T-helper 1 cell treated with Interleukin-12 subunit alpha and Interleukin-12 subunit beta and Interleukin-4 antibody, amounts not matched to agents 30 μg/mL and 1 μg/mL, for 36 hours (primary cell): ENCODE results near the gene ESRP2.

ENCODE experiments used
- H3K27ac Mint-ChIP-seq: one replicate; pipeline ENCODE4 v1.8.0; 2021; ENCODE audit warnings: mild to moderate bottlenecking, mixed read lengths
- H3K27me3 Mint-ChIP-seq: one replicate; pipeline ENCODE4 v1.8.0; 2021; ENCODE audit warnings: low read depth, mixed read lengths
- H3K36me3 Mint-ChIP-seq: one replicate; pipeline ENCODE4 v1.8.0; 2021; ENCODE audit warnings: low read depth, mixed read lengths
- H3K4me1 Mint-ChIP-seq: one replicate; pipeline ENCODE4 v1.8.0; 2021; ENCODE audit warnings: low read depth, mixed read lengths
- H3K4me3 Mint-ChIP-seq: one replicate; pipeline ENCODE4 v1.8.0; 2021; ENCODE audit warnings: mild to moderate bottlenecking, moderate library complexity, mixed read lengths
- H3K9me3 Mint-ChIP-seq: one replicate; pipeline ENCODE4 v1.8.0; 2021; ENCODE audit warnings: mixed read lengths

Gene ESRP2

GRCh38 chr16:68235887-68236136 is at the start of gene ESRP2:
ESRP2 (minus strand) TSS chr16:68236127; CDS start chr16:68236045, 82 bp downstream.
- Mint-ChIP-seq H3K27ac (no peak within 1 kb of the TSS), H3K36me3 (peaks cover 4% of the 10 kb centered on the region), H3K4me1 (peaks cover 26% of the 10 kb centered on the region), H3K27me3 (peaks cover 4% of the 10 kb centered on the region), H3K4me3 (peak within 1 kb of the TSS; percentile 94), H3K9me3 (no peaks in the 10 kb centered on the region)

- H3K27me3 Mint-ChIP-seq = no peaks in the 10 kb centered on the region
- peaks cover 57% of the 10 kb centered on the region for H3K36me3 Mint-ChIP-seq
- H3K27ac Mint-ChIP-seq = peak overlapping the region; percentile 89
- H3K4me1 Mint-ChIP-seq = peaks cover 81% of the 10 kb centered on the region
- peak overlapping the region; percentile 80 for H3K4me3 Mint-ChIP-seq
- no peaks in the 10 kb centered on the region for H3K9me3 Mint-ChIP-seq
These were observed 49.8 kb upstream of the ESRP2 start for GRCh38 chr16:68285683-68286082.

GRCh38 chr16:68284847-68285246 is 48.9 kb upstream of the ESRP2 start:
- Mint-ChIP-seq H3K27me3 (no peaks in the 10 kb centered on the region), H3K9me3 (no peaks in the 10 kb centered on the region), H3K27ac (peak overlapping the region; percentile 89), H3K4me3 (peak overlapping the region; percentile 80), H3K36me3 (peaks cover 54% of the 10 kb centered on the region), H3K4me1 (peaks cover 76% of the 10 kb centered on the region)

GRCh38 chr16:68283801-68284598 is 48.1 kb upstream of the ESRP2 start:
- H3K27ac Mint-ChIP-seq = peak overlapping the region; percentile 89
- H3K9me3 Mint-ChIP-seq = no peaks in the 10 kb centered on the region
- peaks cover 56% of the 10 kb centered on the region for H3K36me3 Mint-ChIP-seq
- no peaks in the 10 kb centered on the region for H3K27me3 Mint-ChIP-seq
- peak overlapping the region; percentile 80 for H3K4me3 Mint-ChIP-seq
- peaks cover 74% of the 10 kb centered on the region for H3K4me1 Mint-ChIP-seq

- Mint-ChIP-seq H3K27ac (peak overlapping the region; percentile 89), H3K27me3 (no peaks in the 10 kb centered on the region), H3K4me3 (peak overlapping the region; percentile 80), H3K36me3 (peaks cover 56% of the 10 kb centered on the region), H3K4me1 (peaks cover 74% of the 10 kb centered on the region), H3K9me3 (no peaks in the 10 kb centered on the region)
These were observed 47.4 kb upstream of the ESRP2 start for GRCh38 chr16:68283346-68283745.

GRCh38 chr16:68282064-68282452 is 46.1 kb upstream of the ESRP2 start:
- H3K4me1 Mint-ChIP-seq = peaks cover 62% of the 10 kb centered on the region
- H3K9me3 Mint-ChIP-seq = no peaks in the 10 kb centered on the region
- peak overlapping the region; percentile 86 for H3K27ac Mint-ChIP-seq
- no peaks in the 10 kb centered on the region for H3K27me3 Mint-ChIP-seq
- peak overlapping the region; percentile 64 for H3K4me3 Mint-ChIP-seq
- H3K36me3 Mint-ChIP-seq = peaks cover 45% of the 10 kb centered on the region

GRCh38 chr16:68281368-68282063 is 45.6 kb upstream of the ESRP2 start:
- H3K36me3 Mint-ChIP-seq = peaks cover 44% of the 10 kb centered on the region
- H3K4me1 Mint-ChIP-seq = peaks cover 61% of the 10 kb centered on the region
- no peaks in the 10 kb centered on the region for H3K27me3 Mint-ChIP-seq
- H3K27ac Mint-ChIP-seq = peak overlapping the region; percentile 86
- H3K9me3 Mint-ChIP-seq = no peaks in the 10 kb centered on the region
- peak overlapping the region; percentile 64 for H3K4me3 Mint-ChIP-seq

- H3K4me1 Mint-ChIP-seq = peaks cover 62% of the 10 kb centered on the region
- peak overlapping the region; percentile 38 for H3K27ac Mint-ChIP-seq
- peak overlapping the region; percentile 61 for H3K4me3 Mint-ChIP-seq
- H3K9me3 Mint-ChIP-seq = no peaks in the 10 kb centered on the region
- peaks cover 48% of the 10 kb centered on the region for H3K36me3 Mint-ChIP-seq
- H3K27me3 Mint-ChIP-seq = no peaks in the 10 kb centered on the region
These were observed 44.0 kb upstream of the ESRP2 start for GRCh38 chr16:68279726-68280558.

GRCh38 chr16:68276223-68276622 is 40.3 kb upstream of the ESRP2 start:
- H3K4me1 Mint-ChIP-seq = peaks cover 57% of the 10 kb centered on the region
- H3K27me3 Mint-ChIP-seq = no peaks in the 10 kb centered on the region
- H3K27ac Mint-ChIP-seq = peak overlapping the region; percentile 91
- H3K36me3 Mint-ChIP-seq = peaks cover 49% of the 10 kb centered on the region
- H3K9me3 Mint-ChIP-seq = no peaks in the 10 kb centered on the region
- H3K4me3 Mint-ChIP-seq = peak overlapping the region; percentile 69

- no peaks in the 10 kb centered on the region for H3K9me3 Mint-ChIP-seq
- peaks cover 58% of the 10 kb centered on the region for H3K4me1 Mint-ChIP-seq
- H3K36me3 Mint-ChIP-seq = peaks cover 49% of the 10 kb centered on the region
- H3K27ac Mint-ChIP-seq = peak overlapping the region; percentile 91
- no peaks in the 10 kb centered on the region for H3K27me3 Mint-ChIP-seq
- H3K4me3 Mint-ChIP-seq = peak overlapping the region; percentile 69
These were observed 39.8 kb upstream of the ESRP2 start for GRCh38 chr16:68275611-68276191.

GRCh38 chr16:68274441-68274840 is 38.5 kb upstream of the ESRP2 start:
- Mint-ChIP-seq H3K27me3 (no peaks in the 10 kb centered on the region), H3K9me3 (no peaks in the 10 kb centered on the region), H3K4me1 (peaks cover 63% of the 10 kb centered on the region), H3K36me3 (peaks cover 42% of the 10 kb centered on the region), H3K27ac (peak overlapping the region; percentile 80), H3K4me3 (peak overlapping the region; percentile 48)

GRCh38 chr16:68273896-68274295 is 38.0 kb upstream of the ESRP2 start:
- Mint-ChIP-seq H3K9me3 (no peaks in the 10 kb centered on the region), H3K4me3 (peak overlapping the region; percentile 48), H3K4me1 (peaks cover 66% of the 10 kb centered on the region), H3K27me3 (no peaks in the 10 kb centered on the region), H3K27ac (peak overlapping the region; percentile 80), H3K36me3 (peaks cover 45% of the 10 kb centered on the region)

- no peaks in the 10 kb centered on the region for H3K27me3 Mint-ChIP-seq
- H3K36me3 Mint-ChIP-seq = peaks cover 45% of the 10 kb centered on the region
- peak overlapping the region; percentile 90 for H3K27ac Mint-ChIP-seq
- peak overlapping the region; percentile 74 for H3K4me3 Mint-ChIP-seq
- H3K4me1 Mint-ChIP-seq = peaks cover 66% of the 10 kb centered on the region
- H3K9me3 Mint-ChIP-seq = no peaks in the 10 kb centered on the region
These were observed 37.5 kb upstream of the ESRP2 start for GRCh38 chr16:68273459-68273858.

- H3K36me3 Mint-ChIP-seq = peaks cover 51% of the 10 kb centered on the region
- no peaks in the 10 kb centered on the region for H3K27me3 Mint-ChIP-seq
- peaks cover 71% of the 10 kb centered on the region for H3K4me1 Mint-ChIP-seq
- no peaks in the 10 kb centered on the region for H3K9me3 Mint-ChIP-seq
- peak overlapping the region; percentile 74 for H3K4me3 Mint-ChIP-seq
- H3K27ac Mint-ChIP-seq = peak overlapping the region; percentile 90
These were observed 36.7 kb upstream of the ESRP2 start for GRCh38 chr16:68272507-68273209.
